LNCaP clone FGC (cell line): ENCODE measurements around the gene C10orf90.

Experiments
- DNase-seq: peaks from one replicate; pipeline ENCODE4 v3.0.0-alpha.2; 2011; ENCODE audit warnings: low read depth
- H3K4me3 ChIP-seq: 2 replicates; pipeline ENCODE4 v1.5.1; 2011; ENCODE audit warnings: mild to moderate bottlenecking, low read depth, low read length, control low read depth
- CTCF ChIP-seq: IDR thresholded peaks from 2 replicates; pipeline ENCODE4 v1.5.1; 2012; ENCODE audit warnings: mild to moderate bottlenecking; ENCODE audit not compliant: control insufficient read depth, insufficient read depth; ENCODE audit errors: extremely low read depth

The C10orf90 gene

DNA sequence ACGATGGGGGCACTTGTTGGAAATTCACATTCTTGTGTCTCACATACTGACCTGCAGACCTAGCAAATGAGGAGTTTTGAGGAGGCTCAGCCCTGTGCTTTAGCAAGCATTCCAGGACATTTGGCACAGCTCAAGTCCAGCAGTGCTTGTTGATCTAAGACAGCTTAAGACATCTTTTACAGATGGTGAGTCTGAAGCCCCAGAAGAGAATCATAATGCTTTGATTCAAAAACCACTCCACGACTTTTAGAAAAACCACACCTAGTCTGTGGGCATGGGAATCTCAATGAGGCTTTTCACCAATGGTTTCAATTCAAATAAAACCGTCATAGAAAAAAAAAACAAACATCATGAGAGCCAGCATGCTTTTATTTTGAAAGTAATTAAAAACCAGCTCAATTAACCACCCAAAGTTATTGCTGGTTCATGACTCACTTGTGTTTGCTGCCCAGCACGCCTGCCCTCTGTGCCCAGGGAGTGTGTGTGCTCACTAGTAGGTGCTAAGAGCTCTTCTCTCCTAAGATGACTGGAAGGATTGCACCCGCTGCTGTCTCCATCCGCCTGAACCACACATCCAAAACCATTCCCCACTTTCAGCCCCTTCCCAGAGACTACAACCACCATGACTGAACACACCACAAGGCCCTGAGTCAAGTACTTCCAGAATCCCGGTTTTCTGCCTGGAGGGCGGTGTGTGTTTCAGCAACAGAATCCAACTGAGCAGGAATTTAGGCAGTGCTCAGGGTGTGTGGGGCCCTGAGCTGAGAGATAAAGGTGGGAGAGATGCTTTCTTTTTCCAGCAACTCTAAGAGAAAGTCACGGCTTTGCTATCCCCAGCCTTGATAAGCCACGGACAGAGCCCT is 152.0 kb downstream of the C10orf90 start:
- no peak for TF ChIP-seq CTCF
- no peak for DNase-seq
- no peak overlapping the region for H3K4me3 ChIP-seq

GRCh38 chr10:126516515-126516914 is 154.0 kb downstream of the C10orf90 start:
- no peak for DNase-seq
- TF ChIP-seq CTCF: no peak
- H3K4me3 ChIP-seq: no peak overlapping the region

GRCh38 chr10:126511917-126512479 is 158.5 kb downstream of the C10orf90 start:
- TF ChIP-seq CTCF: no peak
- H3K4me3 ChIP-seq: no peak overlapping the region
- no peak for DNase-seq

DNA sequence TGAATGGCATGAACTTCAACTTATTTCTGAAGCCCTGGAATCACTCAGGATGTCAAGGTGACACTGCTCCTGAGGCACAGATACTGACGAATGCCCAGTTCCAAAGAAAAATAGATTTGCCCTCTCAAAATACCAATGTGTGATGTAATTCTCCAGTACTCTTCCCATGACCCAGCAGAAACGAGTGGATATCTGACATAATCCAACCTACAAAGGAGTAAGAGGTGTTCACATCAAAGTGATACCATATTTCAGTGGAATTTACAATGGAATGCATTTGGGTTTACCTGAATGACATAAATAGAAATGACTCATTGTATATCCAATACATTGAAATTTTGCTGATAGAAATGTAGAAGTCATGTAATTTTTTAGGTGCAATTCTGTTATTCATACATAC is 161.3 kb downstream of the C10orf90 start:
- H3K4me3 ChIP-seq: no peak overlapping the region
- no peak for TF ChIP-seq CTCF
- no peak for DNase-seq

DNA sequence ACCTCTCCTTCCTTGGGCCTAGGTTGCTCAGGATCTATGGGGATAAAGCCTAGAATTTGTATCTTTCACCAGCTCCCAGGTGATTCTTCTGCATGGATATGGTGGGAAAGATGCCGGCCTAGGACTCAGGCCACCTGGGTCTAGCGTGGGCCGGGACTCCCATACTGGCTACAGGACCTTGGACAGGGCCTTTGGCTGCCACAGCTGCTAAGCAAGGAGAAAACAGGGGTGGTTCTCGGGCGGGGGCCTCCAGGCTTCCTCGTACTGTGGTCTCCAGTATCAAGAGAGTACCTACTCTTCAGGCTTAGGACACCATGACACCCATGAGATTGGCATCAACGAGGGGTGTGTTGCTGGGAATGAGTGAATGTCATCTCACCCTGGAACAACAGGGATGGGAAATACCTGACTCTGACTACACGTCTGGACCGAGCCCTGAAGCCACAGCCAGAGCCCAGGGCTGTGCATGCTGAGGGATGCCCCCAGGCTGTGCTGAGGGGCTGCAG is 161.9 kb downstream of the C10orf90 start:
- no peak for DNase-seq
- no peak for TF ChIP-seq CTCF
- H3K4me3 ChIP-seq: no peak overlapping the region

DNA sequence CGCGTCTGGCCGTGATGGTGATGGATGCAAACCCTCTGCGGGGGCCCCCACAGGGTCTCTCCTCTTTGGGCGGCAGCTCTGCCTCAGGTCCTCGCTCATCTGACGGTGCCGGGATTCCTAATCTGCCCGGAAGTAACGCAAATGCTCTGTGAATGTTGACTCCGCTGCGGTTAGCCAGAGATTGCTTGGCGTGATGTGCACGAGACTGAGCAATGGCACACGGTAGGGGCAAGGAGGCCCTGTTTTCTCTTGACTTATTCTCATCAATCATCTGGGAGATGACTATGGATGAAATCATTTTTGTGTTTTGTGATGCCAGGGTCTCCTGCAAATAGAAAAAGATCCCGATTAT is 165.8 kb downstream of the C10orf90 start:
- no peak overlapping the region for H3K4me3 ChIP-seq
- TF ChIP-seq CTCF: no peak
- no peak for DNase-seq
